SK-MEL-5 (cell line): Measurements from ENCODE around the gene COX6B1. TPM values are rescaled to one million over a fixed set of nuclear protein-coding genes. Genes with fewer than 3 reads are reported as not detected.
"Not testable (repeated sequence)": the region's sequence is repeated elsewhere in the genome, so short reads cannot be mapped to it uniquely, and the experiment has no call there.

Experiments
- DNase-seq: peaks from one replicate; pipeline ENCODE4 v3.0.0-alpha.2; 2016; ENCODE audit warnings: low read depth, low spot score
- in situ Hi-C: cut with HindIII; loops from 2 replicates; pipeline ENCODE4 v1.10.0; 2016; ENCODE audit warnings: low sequenced_read_pairs, high pct_unique_total_duplicates, low pct_unique_long_range_greater_than_20kb
- total RNA-seq: library from RNA; depleted of rRNA; stranded (reverse); fragments of >200 nt; shearing (Covaris generic); gene quantifications from 2 replicates; pipeline ENCODE4 v1.2.3, GENCODE V29; 2014

Gene COX6B1
- total RNA-seq, 1 experiment from 2014 or later: 568 TPM

DNA sequence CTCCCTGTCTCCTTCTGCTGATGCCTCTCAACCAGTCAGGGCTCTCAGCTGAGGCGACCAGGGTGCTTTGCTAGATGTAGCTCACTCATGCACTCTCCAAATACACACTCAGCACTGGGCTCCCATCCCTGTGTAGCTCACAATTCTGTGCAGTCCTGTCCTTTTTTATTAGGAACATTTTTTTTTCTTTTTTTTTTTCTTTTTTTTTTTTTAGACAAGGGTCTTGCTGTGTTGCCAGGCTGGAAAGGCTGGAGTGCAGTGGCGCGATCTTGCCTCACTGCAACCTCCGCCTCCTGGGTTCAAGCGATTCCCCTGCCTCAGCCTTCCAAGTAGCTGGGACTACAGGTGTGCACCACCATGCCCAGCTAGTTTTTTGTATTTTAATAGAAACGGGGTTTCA, 6.7 kb downstream of the COX6B1 start:
- in situ Hi-C loops, DNase-seq: not testable (repeated sequence)

DNA sequence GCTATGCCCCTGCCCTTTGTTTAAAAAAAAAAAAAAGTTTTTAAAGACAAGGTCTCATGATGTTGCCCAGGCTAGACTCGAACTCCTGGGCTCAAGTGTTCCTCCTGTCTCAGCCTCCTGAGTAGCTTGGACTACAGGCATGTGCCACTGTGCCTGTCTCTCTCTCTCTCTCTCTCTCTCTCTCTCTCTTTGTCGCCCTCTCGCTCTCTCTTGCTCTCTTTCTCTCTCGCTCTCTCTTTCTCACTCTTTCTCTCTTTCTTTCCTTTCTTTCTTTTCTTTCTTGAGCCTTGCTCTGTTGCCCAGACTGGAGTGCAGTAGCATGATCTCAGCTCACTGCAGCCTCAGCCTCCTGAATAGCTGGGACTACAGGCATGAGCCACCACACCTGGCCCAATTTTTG, 7.5 kb downstream of the COX6B1 start:
- DNase-seq: no peak
- in situ Hi-C loops: no loop called here

GRCh38 chr19:35656700-35657099, 8.6 kb downstream of the COX6B1 start:
- DNase-seq: no peak
- in situ Hi-C loops: no loop called here

DNA sequence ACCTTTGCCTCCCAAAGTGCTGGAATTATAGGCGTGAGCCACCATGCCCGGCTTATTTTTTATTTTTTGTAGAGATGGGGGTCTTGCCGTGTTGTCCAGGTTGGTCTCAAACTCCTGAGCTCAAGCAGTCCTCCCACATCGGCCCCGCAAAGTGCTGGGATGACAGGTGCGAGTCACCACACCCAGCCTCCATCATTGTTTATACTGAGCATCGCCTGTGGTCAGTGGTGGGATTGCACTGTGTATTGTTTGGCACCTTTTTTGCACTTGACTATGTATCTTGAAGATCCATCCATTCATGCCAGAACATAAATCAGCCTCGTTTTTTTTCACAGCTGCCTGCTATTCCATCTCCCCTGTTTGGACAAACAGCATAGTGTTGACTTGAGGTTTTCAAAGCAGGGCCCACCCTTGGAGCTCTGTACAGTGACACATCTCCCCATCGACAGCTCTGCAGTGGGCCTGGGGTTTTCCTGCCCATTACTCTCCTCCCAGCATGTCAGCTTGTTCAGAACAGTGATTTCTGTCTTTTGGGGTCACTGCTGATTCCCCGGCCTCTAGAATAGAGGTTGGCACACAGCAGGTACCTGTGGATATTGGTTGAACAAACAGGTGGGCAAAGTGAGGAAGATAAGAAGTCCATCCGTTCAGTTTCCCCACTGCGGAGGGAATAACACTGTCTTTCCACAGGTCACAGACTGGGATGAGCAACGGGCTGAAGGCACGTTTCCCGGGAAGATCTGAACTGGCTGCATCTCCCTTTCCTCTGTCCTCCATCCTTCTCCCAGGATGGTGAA, 10.0 kb downstream of the COX6B1 start:
- no peak for DNase-seq
- in situ Hi-C loops: no loop called here

DNA sequence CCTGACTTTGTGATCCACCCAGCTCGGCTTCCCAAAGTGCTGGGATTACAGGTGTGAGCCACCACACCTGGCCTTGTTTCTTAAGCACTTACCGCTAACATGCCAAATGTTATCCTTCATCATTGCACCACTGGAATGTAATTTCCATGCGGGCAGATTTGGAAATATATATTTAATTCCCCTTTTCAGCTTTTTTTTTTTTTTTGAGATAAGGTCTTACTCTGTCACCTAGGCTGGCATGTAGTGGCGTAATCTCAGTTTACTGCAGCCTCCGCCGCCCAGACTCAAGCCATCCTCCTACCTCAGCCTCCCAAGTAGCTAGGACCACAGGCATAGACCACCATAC, 13.8 kb downstream of the COX6B1 start:
- DNase-seq: no peak
- in situ Hi-C loops: no loop called here

DNA sequence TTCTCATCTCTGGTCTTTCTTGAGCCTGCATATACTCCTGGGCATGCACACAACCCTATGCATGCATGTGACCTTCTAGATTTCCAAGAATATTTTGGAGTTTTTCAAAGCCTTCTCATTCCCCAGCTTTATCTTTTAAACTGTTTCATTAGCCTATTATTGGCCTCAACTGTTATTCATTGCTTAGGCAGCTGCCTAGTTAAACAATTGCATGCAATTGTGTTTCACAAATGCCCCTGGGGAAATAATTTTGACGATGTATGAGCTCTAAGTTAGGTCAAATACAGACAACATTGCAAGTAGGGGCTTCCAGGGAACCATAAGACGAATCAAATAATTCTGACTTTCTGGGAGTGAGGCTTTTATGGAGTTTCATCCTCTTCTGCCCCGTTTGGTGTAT, 15.9 kb downstream of the COX6B1 start:
- in situ Hi-C loops: no loop called here
- no peak for DNase-seq

DNA sequence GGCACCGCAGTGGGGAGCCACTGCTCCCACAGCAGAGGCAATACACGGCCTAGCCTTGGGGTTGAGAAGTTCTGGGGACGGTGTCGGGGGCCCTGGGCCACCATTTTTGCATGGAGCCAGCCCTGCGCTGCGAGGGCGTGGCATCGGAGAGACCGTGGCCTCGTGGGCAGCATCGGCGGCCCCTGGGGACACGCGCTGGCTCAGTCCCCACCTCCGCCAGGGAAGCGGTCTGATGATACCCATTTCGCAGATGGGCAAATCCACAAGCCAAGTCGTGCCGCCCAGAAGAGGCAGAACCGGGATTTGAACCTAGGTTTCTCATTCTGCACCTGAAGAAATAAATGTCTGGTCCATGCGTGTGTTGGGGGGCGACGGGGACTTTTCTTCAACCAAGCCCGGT, 17.0 kb downstream of the COX6B1 start:
- DNase-seq: no peak
- in situ Hi-C loops: no loop called here

DNA sequence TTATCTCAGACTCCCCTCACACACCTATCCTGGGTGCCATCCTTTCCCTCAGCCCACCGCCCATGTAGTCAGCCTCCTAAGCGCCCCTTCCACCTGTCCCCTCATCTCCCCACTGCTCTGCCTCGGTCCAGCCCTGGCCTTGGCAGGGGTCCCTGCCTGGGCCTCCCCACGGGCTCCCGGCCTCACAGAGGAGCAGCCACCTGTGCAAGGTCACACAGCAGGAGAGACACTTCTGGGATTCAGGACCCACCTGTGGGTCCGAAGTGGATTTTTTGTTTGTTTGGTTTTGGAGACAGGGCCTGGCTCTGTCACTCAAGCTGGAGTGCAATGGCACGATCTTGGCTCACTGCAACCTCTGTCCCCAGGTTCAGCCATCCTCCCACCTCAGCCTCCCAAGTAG, 17.5 kb downstream of the COX6B1 start:
- in situ Hi-C loops: no loop called here
- no peak for DNase-seq

- in situ Hi-C loops: no loop called here
- no peak for DNase-seq
Observed at GRCh38 chr19:35666251-35666913, 18.3 kb downstream of the COX6B1 start, which contains the start of gene UPK1A. UPK1A (plus strand) TSS chr19:35666517; CDS start chr19:35666813, 296 bp downstream.

DNA sequence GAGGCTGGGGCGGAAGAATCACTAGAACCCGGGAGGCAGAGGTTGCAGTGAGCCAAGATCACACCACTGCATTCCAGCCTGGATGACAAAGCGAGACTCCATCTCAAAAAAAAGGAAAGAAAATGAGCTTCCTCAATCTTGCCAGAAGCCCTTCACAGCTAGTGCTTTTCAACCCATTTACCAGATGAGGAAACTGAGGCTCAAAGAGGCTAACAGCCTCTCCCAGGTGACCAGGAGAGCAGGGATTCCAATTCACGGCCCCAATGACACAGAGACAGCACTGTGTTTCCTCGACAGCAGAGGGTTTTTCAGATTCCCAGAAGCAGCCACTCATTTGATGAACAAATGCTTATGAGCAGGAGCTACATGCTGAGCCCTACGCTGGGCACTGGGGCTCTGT, 21.4 kb downstream of the COX6B1 start:
- in situ Hi-C loops: no loop called here
- no peak for DNase-seq

GRCh38 chr19:35669974-35670373, 21.9 kb downstream of the COX6B1 start:
- DNase-seq: no peak
- in situ Hi-C loops: no loop called here

DNA sequence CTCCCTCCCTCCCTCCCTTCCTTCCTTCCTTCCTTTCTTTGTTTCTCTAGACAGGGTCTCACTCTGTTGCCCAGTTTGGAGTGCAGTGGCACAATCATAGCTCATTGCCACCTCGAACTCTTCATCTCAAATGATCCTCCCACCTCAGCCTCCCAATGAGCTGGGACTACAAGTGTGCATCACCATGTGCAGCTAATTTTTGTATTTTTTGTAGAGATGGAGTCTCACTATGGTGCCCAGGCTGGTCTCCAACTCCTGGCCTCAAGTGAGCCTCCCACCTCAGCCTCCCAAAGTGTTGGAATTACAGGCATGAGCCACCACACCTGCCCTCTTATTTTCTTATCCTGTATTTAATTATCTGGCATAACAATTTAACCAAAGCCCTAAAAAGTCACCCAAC, 22.6 kb downstream of the COX6B1 start:
- no peak for DNase-seq
- in situ Hi-C loops: no loop called here

- no peak for DNase-seq
Observed at GRCh38 chr19:35671818-35672217, 23.7 kb downstream of the COX6B1 start.

GRCh38 chr19:35673121-35673804, 25.1 kb downstream of the COX6B1 start:
- peak; percentile 87 for DNase-seq
- in situ Hi-C loops: no loop called here

More at GRCh38 chr19:35671818-35672217, 23.7 kb downstream of the COX6B1 start:
- in situ Hi-C loops: no loop called here

DNA sequence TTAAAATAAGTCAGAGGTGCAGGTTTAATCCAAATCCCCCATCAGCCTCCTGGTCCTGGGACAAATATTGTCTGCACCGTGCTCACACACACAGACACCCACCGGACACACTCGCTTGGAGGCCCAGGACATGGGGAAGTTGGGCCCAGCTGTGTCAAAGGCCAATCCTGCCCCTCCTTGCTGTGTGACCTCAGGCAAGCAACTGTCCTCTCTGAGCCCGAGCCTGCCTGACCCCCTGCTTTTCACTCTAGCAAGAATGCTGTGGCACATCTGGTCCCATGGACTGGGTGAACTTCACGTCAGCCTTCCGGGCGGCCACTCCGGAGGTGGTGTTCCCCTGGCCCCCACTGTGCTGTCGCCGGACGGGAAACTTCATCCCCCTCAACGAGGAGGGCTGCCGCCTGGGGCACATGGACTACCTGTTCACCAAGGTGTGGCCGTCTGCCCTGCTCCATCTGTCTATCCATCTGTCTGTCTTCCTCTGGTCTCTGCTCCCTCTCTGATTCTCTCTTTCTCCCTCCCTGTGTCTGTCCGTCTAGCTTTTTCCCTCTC, 27.5 kb downstream of the COX6B1 start:
- in situ Hi-C loops: no loop called here
- DNase-seq: no peak

DNA sequence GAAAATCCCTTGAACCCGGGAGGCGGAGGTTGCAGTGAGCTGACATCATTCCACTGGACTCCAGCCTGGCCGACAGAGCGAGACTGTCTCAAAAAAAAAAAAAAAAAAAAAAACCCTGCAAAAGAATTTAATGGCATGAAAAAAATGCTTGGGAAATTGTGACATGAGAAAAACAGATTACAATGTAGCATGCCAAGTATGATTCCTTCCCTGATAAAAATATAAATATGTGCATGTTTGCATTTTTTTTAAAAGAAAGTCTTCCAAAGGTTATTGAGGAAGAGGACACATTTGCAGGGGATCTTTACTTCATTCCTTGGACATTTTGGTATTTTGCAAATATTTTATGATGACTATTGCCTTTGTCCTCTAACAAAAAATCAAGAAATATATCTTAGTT, 41.7 kb downstream of the COX6B1 start:
- in situ Hi-C loops: no loop called here
- no peak for DNase-seq

- DNase-seq, in situ Hi-C loops: not testable (repeated sequence)
Observed at GRCh38 chr19:35691106-35691505, 43.0 kb downstream of the COX6B1 start.

DNA sequence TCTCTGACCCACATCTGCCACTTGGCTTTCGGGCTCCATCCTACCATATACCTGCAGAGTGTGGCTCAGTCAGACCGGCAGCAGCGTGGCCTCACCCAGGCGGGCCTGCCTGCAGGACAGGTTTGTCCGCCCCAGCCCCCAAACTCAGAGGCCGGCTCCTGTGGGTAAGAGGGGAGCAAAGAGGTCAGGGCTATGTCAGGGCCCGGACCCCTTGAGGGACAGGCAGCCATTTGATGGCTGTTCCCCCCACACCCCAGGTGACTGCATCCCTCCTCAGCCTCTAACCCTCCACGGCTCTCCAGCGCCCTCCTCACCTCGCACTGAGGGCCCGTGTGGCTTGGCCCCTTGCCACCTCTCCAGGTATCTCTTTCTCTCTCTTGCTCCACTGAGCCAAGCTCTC, 43.9 kb downstream of the COX6B1 start:
- in situ Hi-C loops: no loop called here
- DNase-seq: no peak
